Loucy (cell line): Measurements from ENCODE around the gene ITGB4.

ENCODE experiments used
- H2AFZ ChIP-seq: fragments of 200-600 bp; sonication (generic); 2 replicates; pipeline ENCODE4 v1.6.0; 2016; ENCODE audit warnings: antibody characterized with exemption, mild to moderate bottlenecking, low read length, moderate library complexity
- H3F3A ChIP-seq: fragments of 200-600 bp; 2 replicates; pipeline ENCODE4 v1.6.0; 2016; ENCODE audit warnings: antibody characterized with exemption, low read depth, mild to moderate bottlenecking
- H3K27me3 ChIP-seq: fragments of 200-600 bp; sonication (generic); 2 replicates; pipeline ENCODE4 v1.6.1; 2014; ENCODE audit warnings: low read length, mild to moderate bottlenecking; ENCODE audit not compliant: insufficient read depth, poor library complexity, severe bottlenecking
- H3K36me3 ChIP-seq: fragments of 200-600 bp; sonication (generic); 2 replicates; pipeline ENCODE4 v1.6.1; 2016; ENCODE audit warnings: low read length; ENCODE audit not compliant: insufficient read depth
- H3K4me1 ChIP-seq: fragments of 200-600 bp; sonication (generic); 2 replicates; pipeline ENCODE4 v1.5.1; 2014; ENCODE audit warnings: low read length, mild to moderate bottlenecking; ENCODE audit not compliant: insufficient read depth, poor library complexity, severe bottlenecking
- H3K4me2 ChIP-seq: fragments of 200-600 bp; sonication (generic); 2 replicates; pipeline ENCODE4 v1.6.0; 2014; ENCODE audit warnings: antibody characterized with exemption, low read length, low read depth, mild to moderate bottlenecking; ENCODE audit not compliant: poor library complexity, severe bottlenecking
- H3K4me3 ChIP-seq: fragments of 200-600 bp; sonication (generic); 2 replicates; pipeline ENCODE4 v1.5.1; 2014; ENCODE audit warnings: low read length, mild to moderate bottlenecking, mixed read lengths; ENCODE audit not compliant: poor library complexity, severe bottlenecking
- H3K79me2 ChIP-seq: fragments of 200-600 bp; sonication (generic); 2 replicates; pipeline ENCODE4 v1.6.1; 2014; ENCODE audit warnings: low read length; ENCODE audit not compliant: insufficient read depth
- H3K9ac ChIP-seq: fragments of 200-600 bp; sonication (generic); 2 replicates; pipeline ENCODE4 v1.6.0; 2014; ENCODE audit warnings: mild to moderate bottlenecking, low read depth, low read length, moderate library complexity; ENCODE audit not compliant: poor library complexity, severe bottlenecking
- H3K9me2 ChIP-seq: fragments of 200-600 bp; sonication (generic); replicated peaks from 2 replicates; pipeline ENCODE4 v1.6.1; 2016; ENCODE audit warnings: low read depth, low read length, mixed read lengths
- H3K9me3 ChIP-seq: fragments of 200-600 bp; sonication (generic); 2 replicates; pipeline ENCODE4 v1.6.1; 2014; ENCODE audit warnings: mild to moderate bottlenecking, antibody characterized with exemption, low read length, low read depth; ENCODE audit not compliant: insufficient read depth
- H4K20me1 ChIP-seq: fragments of 200-600 bp; sonication (generic); 2 replicates; pipeline ENCODE4 v1.6.0; 2014; ENCODE audit warnings: antibody characterized with exemption, low read length, mild to moderate bottlenecking; ENCODE audit not compliant: insufficient read depth, poor library complexity, severe bottlenecking
- CTCF ChIP-seq: fragments of 200-600 bp; sonication (generic); conservative IDR thresholded peaks from 2 replicates; pipeline ENCODE4 v1.5.1; 2014; ENCODE audit warnings: mild to moderate bottlenecking, antibody characterized with exemption, low read length
- EZH2phosphoT487 ChIP-seq: fragments of 200-600 bp; IDR thresholded peaks from 2 replicates; pipeline ENCODE4 v1.6.1; 2018; ENCODE audit warnings: antibody characterized with exemption, mild to moderate bottlenecking, moderate library complexity, borderline replicate concordance

Gene ITGB4

GRCh38 chr17:75727391-75727790, 6.1 kb downstream of the ITGB4 start:
- no peaks in the 10 kb centered on the region for H3K9me3 ChIP-seq
- H3K27me3 ChIP-seq = no peaks in the 10 kb centered on the region
- H3K9ac ChIP-seq = no peak overlapping the region
- H3K79me2 ChIP-seq = no peaks in the 10 kb centered on the region
- no peaks in the 10 kb centered on the region for H3K36me3 ChIP-seq
- no peak overlapping the region for H3K4me2 ChIP-seq
- H3K9me2 ChIP-seq = no peaks in the 10 kb centered on the region
- H3K4me1 ChIP-seq = no peaks in the 10 kb centered on the region
- no peak overlapping the region for H2AFZ ChIP-seq
- no peak overlapping the region for H3K4me3 ChIP-seq
- H3F3A ChIP-seq = no peaks in the 10 kb centered on the region
- H4K20me1 ChIP-seq = no peaks in the 10 kb centered on the region
- no peak for TF ChIP-seq EZH2phosphoT487

- H3K27me3 ChIP-seq = no peaks in the 10 kb centered on the region
- TF ChIP-seq EZH2phosphoT487 = no peak
- no peak for TF ChIP-seq CTCF
- H3K4me2 ChIP-seq = no peak overlapping the region
- H3K4me1 ChIP-seq = no peaks in the 10 kb centered on the region
- no peak overlapping the region for H3K4me3 ChIP-seq
- no peaks in the 10 kb centered on the region for H4K20me1 ChIP-seq
- H3K9me2 ChIP-seq = no peaks in the 10 kb centered on the region
- no peaks in the 10 kb centered on the region for H3K9me3 ChIP-seq
- H3K9ac ChIP-seq = no peak overlapping the region
- no peaks in the 10 kb centered on the region for H3F3A ChIP-seq
- no peaks in the 10 kb centered on the region for H3K36me3 ChIP-seq
- H3K79me2 ChIP-seq = no peaks in the 10 kb centered on the region
- H2AFZ ChIP-seq = no peak overlapping the region
These were observed 8.1 kb downstream of the ITGB4 start for GRCh38 chr17:75729351-75729750.

GRCh38 chr17:75730065-75730464, 8.8 kb downstream of the ITGB4 start:
- no peak for TF ChIP-seq EZH2phosphoT487
- TF ChIP-seq CTCF = no peak
- H2AFZ ChIP-seq = no peak overlapping the region

GRCh38 chr17:75731086-75731715, 9.9 kb downstream of the ITGB4 start:
- no peak overlapping the region for H3K9ac ChIP-seq
- H2AFZ ChIP-seq = no peak overlapping the region
- no peaks in the 10 kb centered on the region for H3K4me1 ChIP-seq
- H3K4me3 ChIP-seq = no peak overlapping the region
- no peaks in the 10 kb centered on the region for H3K27me3 ChIP-seq
- TF ChIP-seq EZH2phosphoT487 = no peak
- no peak for TF ChIP-seq CTCF
- no peaks in the 10 kb centered on the region for H4K20me1 ChIP-seq
- H3K36me3 ChIP-seq = no peaks in the 10 kb centered on the region
- H3K4me2 ChIP-seq = no peak overlapping the region
- no peaks in the 10 kb centered on the region for H3K9me2 ChIP-seq
- H3K9me3 ChIP-seq = no peaks in the 10 kb centered on the region
- H3F3A ChIP-seq = no peaks in the 10 kb centered on the region
- H3K79me2 ChIP-seq = no peaks in the 10 kb centered on the region

More at GRCh38 chr17:75730065-75730464, 8.8 kb downstream of the ITGB4 start:
- H3K79me2 ChIP-seq = no peaks in the 10 kb centered on the region
- H3K9me2 ChIP-seq = no peaks in the 10 kb centered on the region
- H3K4me2 ChIP-seq = no peak overlapping the region
- no peak overlapping the region for H3K4me3 ChIP-seq
- no peaks in the 10 kb centered on the region for H3K4me1 ChIP-seq
- no peaks in the 10 kb centered on the region for H4K20me1 ChIP-seq
- H3K27me3 ChIP-seq = no peaks in the 10 kb centered on the region
- H3K36me3 ChIP-seq = no peaks in the 10 kb centered on the region
- H3F3A ChIP-seq = no peaks in the 10 kb centered on the region
- H3K9ac ChIP-seq = no peak overlapping the region
- H3K9me3 ChIP-seq = no peaks in the 10 kb centered on the region
